ENCODE results near the gene IRF2BP2. TPM values are rescaled to one million over a fixed set of nuclear protein-coding genes. Genes with fewer than 3 reads are reported as not detected.

The IRF2BP2 gene
- total and polyA plus RNA-seq, 2 of the 13 experiments (the other 11 are each of a cell fraction or from before 2014, with no cell fraction given), result 140 to 147 TPM

DNA sequence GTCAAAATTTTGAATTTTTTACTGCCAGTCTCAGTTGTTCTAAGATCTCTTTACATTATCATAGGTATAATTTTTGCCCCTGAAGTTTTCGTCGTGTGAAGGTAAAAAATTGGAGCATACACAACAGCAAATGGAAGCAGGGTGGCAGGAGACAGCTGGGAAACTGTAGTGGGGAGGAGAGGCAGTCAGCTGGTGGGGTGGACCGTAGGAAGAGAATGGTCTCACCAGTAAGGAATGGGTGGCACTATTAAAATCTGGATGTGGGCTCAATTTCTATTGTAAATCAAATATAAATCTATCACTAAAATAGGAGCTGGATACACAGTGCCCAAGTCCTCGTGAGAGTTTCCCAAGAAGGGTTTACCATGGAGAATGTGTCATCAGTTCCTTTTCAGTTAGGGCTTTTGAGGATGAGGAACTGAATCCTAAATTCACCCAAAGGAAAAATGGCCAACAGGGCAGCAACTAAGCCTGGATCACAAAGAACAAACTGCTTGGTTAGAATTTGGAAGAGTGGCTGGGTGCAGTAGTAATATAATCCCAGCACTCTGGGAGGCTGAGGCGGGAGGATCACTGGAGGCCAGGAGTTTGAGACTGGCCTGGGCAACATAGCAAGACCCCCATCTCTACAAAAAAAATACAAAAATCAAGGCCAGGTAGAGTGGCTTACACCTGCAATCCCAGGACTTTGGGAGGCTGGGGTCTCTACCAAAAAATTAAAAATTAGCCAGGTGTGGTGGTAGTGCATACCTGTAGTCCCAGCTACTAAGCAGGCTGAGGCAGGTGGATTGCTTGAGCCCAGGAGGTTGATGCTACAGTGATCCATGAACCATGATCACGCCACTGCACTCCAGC is 10.5 kb upstream of the IRF2BP2 start (continued):
- TF ChIP-seq, protein P1, sequence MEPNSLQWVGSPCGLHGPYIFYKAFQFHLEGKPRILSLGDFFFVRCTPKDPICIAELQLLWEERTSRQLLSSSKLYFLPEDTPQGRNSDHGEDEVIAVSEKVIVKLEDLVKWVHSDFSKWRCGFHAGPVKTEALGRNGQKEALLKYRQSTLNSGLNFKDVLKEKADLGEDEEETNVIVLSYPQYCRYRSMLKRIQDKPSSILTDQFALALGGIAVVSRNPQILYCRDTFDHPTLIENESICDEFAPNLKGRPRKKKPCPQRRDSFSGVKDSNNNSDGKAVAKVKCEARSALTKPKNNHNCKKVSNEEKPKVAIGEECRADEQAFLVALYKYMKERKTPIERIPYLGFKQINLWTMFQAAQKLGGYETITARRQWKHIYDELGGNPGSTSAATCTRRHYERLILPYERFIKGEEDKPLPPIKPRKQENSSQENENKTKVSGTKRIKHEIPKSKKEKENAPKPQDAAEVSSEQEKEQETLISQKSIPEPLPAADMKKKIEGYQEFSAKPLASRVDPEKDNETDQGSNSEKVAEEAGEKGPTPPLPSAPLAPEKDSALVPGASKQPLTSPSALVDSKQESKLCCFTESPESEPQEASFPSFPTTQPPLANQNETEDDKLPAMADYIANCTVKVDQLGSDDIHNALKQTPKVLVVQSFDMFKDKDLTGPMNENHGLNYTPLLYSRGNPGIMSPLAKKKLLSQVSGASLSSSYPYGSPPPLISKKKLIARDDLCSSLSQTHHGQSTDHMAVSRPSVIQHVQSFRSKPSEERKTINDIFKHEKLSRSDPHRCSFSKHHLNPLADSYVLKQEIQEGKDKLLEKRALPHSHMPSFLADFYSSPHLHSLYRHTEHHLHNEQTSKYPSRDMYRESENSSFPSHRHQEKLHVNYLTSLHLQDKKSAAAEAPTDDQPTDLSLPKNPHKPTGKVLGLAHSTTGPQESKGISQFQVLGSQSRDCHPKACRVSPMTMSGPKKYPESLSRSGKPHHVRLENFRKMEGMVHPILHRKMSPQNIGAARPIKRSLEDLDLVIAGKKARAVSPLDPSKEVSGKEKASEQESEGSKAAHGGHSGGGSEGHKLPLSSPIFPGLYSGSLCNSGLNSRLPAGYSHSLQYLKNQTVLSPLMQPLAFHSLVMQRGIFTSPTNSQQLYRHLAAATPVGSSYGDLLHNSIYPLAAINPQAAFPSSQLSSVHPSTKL (CRISPR knock-in tag; IDR thresholded peaks at IDR 0.05), result no peak
- TF ChIP-seq, protein P2, sequence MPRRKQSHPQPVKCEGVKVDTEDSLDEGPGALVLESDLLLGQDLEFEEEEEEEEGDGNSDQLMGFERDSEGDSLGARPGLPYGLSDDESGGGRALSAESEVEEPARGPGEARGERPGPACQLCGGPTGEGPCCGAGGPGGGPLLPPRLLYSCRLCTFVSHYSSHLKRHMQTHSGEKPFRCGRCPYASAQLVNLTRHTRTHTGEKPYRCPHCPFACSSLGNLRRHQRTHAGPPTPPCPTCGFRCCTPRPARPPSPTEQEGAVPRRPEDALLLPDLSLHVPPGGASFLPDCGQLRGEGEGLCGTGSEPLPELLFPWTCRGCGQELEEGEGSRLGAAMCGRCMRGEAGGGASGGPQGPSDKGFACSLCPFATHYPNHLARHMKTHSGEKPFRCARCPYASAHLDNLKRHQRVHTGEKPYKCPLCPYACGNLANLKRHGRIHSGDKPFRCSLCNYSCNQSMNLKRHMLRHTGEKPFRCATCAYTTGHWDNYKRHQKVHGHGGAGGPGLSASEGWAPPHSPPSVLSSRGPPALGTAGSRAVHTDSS (CRISPR knock-in tag; conservative IDR thresholded peaks at IDR 0.05), result no peak
- TF ChIP-seq PTBP1 (IDR thresholded peaks at IDR 0.05; ENCODE audit: low read depth, low read length, poor library complexity, severe bottlenecking), result no peak
- TF ChIP-seq NFRKB (IDR thresholded peaks at IDR 0.05), result no peak
- TF ChIP-seq ZMAT3 (CRISPR knock-in tag; conservative IDR thresholded peaks at IDR 0.05), result no peak
- no peak for TF ChIP-seq ZNF850 (CRISPR knock-in tag; conservative IDR thresholded peaks at IDR 0.05)
- no peak for TF ChIP-seq SUZ12 (IDR thresholded peaks at IDR 0.05; ENCODE audit: low read depth, low read length)
- no peak for TF ChIP-seq ZNF567 (CRISPR knock-in tag; IDR thresholded peaks at IDR 0.05; ENCODE audit: borderline replicate concordance)
- no peak for TF ChIP-seq ZNF251 (CRISPR knock-in tag; IDR thresholded peaks at IDR 0.05)
- TF ChIP-seq, protein P3, sequence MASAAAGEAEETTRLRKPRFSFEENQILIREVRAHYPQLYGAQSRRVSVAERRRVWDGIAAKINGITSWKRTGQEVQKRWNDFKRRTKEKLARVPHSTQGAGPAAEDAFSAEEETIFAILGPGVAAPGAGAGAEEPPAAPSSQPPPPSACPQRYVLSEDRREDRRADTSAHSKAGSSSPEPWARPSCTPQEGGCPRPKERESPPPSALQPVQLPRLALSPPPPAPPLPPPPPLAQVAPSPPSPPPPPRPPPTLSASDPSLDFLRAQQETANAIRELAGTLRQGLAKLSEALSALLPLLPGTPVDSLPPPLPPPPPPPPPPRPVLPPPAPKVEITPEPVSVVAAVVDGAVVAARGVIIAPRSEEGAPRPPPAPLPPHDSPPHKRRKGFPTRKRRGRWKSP (CRISPR knock-in tag; IDR thresholded peaks at IDR 0.05), result no peak
- peak; percentile 72 for TF ChIP-seq ZNF3 (CRISPR knock-in tag; IDR thresholded peaks at IDR 0.05)
- TF ChIP-seq NFE2L2 (IDR thresholded peaks at IDR 0.05; ENCODE audit: low read length), result no peak
- no peak for TF ChIP-seq ZNF781 (CRISPR knock-in tag; IDR thresholded peaks at IDR 0.05; ENCODE audit: borderline replicate concordance, not compliant biosample characterization)
- no peak for TF ChIP-seq JDP2 (CRISPR knock-in tag; IDR thresholded peaks at IDR 0.05; ENCODE audit: borderline replicate concordance)
- TF ChIP-seq, protein P4, sequence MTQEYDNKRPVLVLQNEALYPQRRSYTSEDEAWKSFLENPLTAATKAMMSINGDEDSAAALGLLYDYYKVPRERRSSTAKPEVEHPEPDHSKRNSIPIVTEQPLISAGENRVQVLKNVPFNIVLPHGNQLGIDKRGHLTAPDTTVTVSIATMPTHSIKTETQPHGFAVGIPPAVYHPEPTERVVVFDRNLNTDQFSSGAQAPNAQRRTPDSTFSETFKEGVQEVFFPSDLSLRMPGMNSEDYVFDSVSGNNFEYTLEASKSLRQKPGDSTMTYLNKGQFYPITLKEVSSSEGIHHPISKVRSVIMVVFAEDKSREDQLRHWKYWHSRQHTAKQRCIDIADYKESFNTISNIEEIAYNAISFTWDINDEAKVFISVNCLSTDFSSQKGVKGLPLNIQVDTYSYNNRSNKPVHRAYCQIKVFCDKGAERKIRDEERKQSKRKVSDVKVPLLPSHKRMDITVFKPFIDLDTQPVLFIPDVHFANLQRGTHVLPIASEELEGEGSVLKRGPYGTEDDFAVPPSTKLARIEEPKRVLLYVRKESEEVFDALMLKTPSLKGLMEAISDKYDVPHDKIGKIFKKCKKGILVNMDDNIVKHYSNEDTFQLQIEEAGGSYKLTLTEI (CRISPR knock-in tag; conservative IDR thresholded peaks at IDR 0.05), result no peak
- no peak for TF ChIP-seq HDAC2 (CRISPR knock-in tag; IDR thresholded peaks at IDR 0.05)
- no peak for TF ChIP-seq ZNF678 (CRISPR knock-in tag; IDR thresholded peaks at IDR 0.05)
- TF ChIP-seq MTA3 (CRISPR knock-in tag; IDR thresholded peaks at IDR 0.05), result no peak
- no peak; the same call in 1 of the 2 replicates for TF ChIP-seq ZBTB7A (CRISPR knock-in tag; IDR thresholded peaks at IDR 0.05)
- TF ChIP-seq ZNF746 (CRISPR knock-in tag; IDR thresholded peaks at IDR 0.05), result no peak

Data from HepG2 (cell line).